Measurements from ENCODE around the gene VARS2.
A peak's percentile ranks its signal among the peaks of the same experiment; 100 is the strongest.

The VARS2 gene

GRCh38 chr6:30884521-30885480 lies 29.2 kb upstream of the VARS2 start:
- DNase-seq (ENCODE audit: low read depth in 3 of 3, low spot score in 1 of 3), result peak in 1 of 3 donors; percentile 17

- no peak for DNase-seq (ENCODE audit: low read depth in 3 of 3, low spot score in 1 of 3)
Observed at GRCh38 chr6:30885481-30885998, 28.5 kb upstream of the VARS2 start.

- no peak for DNase-seq (ENCODE audit: low read depth in 3 of 3, low spot score in 1 of 3)
Observed at GRCh38 chr6:30885999-30886896, 27.8 kb upstream of the VARS2 start.

GRCh38 chr6:30886897-30887255 lies 27.2 kb upstream of the VARS2 start:
- DNase-seq (ENCODE audit: low read depth in 3 of 3, low spot score in 1 of 3), result no peak

- DNase-seq (ENCODE audit: low read depth in 3 of 3, low spot score in 1 of 3), result no peak
Observed at GRCh38 chr6:30887901-30888815, 25.9 kb upstream of the VARS2 start.

- DNase-seq (ENCODE audit: low read depth in 3 of 3, low spot score in 1 of 3), result no peak
Observed at GRCh38 chr6:30888816-30889495, 25.1 kb upstream of the VARS2 start.

- DNase-seq (ENCODE audit: low read depth in 3 of 3, low spot score in 1 of 3), result no peak
Observed at GRCh38 chr6:30889496-30889885, 24.5 kb upstream of the VARS2 start.

- no peak for DNase-seq (ENCODE audit: low read depth in 3 of 3, low spot score in 1 of 3)
Observed at GRCh38 chr6:30889921-30890645, 24.0 kb upstream of the VARS2 start.

GRCh38 chr6:30890646-30891449 lies 23.2 kb upstream of the VARS2 start:
- DNase-seq (ENCODE audit: low read depth in 3 of 3, low spot score in 1 of 3), result no peak

- no peak for DNase-seq (ENCODE audit: low read depth in 3 of 3, low spot score in 1 of 3)
Observed at GRCh38 chr6:30891450-30891723, 22.7 kb upstream of the VARS2 start.

GRCh38 chr6:30891816-30892538 lies 22.1 kb upstream of the VARS2 start:
- DNase-seq (ENCODE audit: low read depth in 3 of 3, low spot score in 1 of 3), result no peak

GRCh38 chr6:30893001-30893591 lies 20.9 kb upstream of the VARS2 start:
- no peak for DNase-seq (ENCODE audit: low read depth in 3 of 3, low spot score in 1 of 3)

- no peak for DNase-seq (ENCODE audit: low read depth in 3 of 3, low spot score in 1 of 3)
Observed at GRCh38 chr6:30893666-30894065, 20.4 kb upstream of the VARS2 start.

- DNase-seq (ENCODE audit: low read depth in 3 of 3, low spot score in 1 of 3), result no peak
Observed at GRCh38 chr6:30894381-30894780, 19.7 kb upstream of the VARS2 start.

GRCh38 chr6:30894935-30895334 lies 19.1 kb upstream of the VARS2 start:
- DNase-seq (ENCODE audit: low read depth in 3 of 3, low spot score in 1 of 3), result no peak

GRCh38 chr6:30895343-30895742 lies 18.7 kb upstream of the VARS2 start:
- no peak for DNase-seq (ENCODE audit: low read depth in 3 of 3, low spot score in 1 of 3)

GRCh38 chr6:30896541-30896940 lies 17.5 kb upstream of the VARS2 start:
- no peak for DNase-seq (ENCODE audit: low read depth in 3 of 3, low spot score in 1 of 3)

GRCh38 chr6:30897882-30898281 lies 16.2 kb upstream of the VARS2 start:
- DNase-seq (ENCODE audit: low read depth in 3 of 3, low spot score in 1 of 3), result no peak

Data from stimulated activated CD4-positive, alpha-beta T cell treated with anti-CD3 and anti-CD28 coated beads, TNF-alpha, amount 100 ng/mL, for 1 hour (primary cell).